Vagina (tissue), 2 donors: ENCODE results near the gene POLR3C.

Experiments
- POLR2A ChIP-seq, 2 donors: fragments of 450-650 bp; IDR thresholded peaks; one replicate each; pipeline ENCODE4 v1.6.1; 2017; ENCODE audit warnings: antibody characterized with exemption in 2 of 2, mild to moderate bottlenecking in 2 of 2, moderate library complexity in 2 of 2
- POLR2AphosphoS5 ChIP-seq, 2 donors: sonication (generic); formaldehyde crosslinking; IDR thresholded peaks; one replicate each; pipeline ENCODE4 v1.9.0; 2017; ENCODE audit warnings: antibody characterized with exemption in 2 of 2, mild to moderate bottlenecking in 2 of 2, low read depth in 1 of 2; ENCODE audit not compliant: insufficient read depth in 1 of 2
- TF ChIP-seq, protein P1 (sequence below), 3 experiments: fragments of 450-650 bp in 2 of 3; fragments of 200-600 bp in 1 of 3; sonication (generic) in 1 of 3; IDR thresholded peaks; one replicate each; pipeline ENCODE4 v1.5.1; 2017 to 2019; ENCODE audit warnings: antibody characterized with exemption in 3 of 3, mild to moderate bottlenecking in 2 of 3, moderate library complexity in 2 of 3

DNA sequence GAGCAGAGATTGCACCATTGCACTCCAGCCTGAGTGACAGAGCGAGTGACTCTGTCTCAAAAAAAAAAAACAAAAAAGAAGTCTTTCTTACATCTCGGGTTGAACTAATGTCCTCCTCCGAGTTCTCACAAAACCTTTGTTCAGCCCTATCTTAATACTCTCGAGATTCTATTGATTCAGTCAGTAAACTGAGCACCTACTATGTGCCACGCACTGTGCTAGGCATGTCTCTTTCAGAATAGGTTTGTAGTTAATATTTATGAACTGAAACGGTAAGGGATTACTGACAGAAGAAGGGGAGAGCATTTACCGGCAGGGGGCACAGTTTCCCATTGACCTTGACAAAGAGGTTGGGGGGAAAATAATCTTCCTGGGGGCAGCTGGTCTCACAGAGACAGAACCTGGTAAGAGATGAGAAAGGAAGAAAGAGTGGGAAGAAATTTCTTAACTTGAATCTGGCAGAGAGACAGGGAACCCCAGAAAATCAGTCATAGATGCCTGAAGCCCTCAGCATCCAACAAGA lies 31.5 kb downstream of the POLR3C start:
- TF ChIP-seq, protein P1, sequence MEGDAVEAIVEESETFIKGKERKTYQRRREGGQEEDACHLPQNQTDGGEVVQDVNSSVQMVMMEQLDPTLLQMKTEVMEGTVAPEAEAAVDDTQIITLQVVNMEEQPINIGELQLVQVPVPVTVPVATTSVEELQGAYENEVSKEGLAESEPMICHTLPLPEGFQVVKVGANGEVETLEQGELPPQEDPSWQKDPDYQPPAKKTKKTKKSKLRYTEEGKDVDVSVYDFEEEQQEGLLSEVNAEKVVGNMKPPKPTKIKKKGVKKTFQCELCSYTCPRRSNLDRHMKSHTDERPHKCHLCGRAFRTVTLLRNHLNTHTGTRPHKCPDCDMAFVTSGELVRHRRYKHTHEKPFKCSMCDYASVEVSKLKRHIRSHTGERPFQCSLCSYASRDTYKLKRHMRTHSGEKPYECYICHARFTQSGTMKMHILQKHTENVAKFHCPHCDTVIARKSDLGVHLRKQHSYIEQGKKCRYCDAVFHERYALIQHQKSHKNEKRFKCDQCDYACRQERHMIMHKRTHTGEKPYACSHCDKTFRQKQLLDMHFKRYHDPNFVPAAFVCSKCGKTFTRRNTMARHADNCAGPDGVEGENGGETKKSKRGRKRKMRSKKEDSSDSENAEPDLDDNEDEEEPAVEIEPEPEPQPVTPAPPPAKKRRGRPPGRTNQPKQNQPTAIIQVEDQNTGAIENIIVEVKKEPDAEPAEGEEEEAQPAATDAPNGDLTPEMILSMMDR (IDR thresholded peaks at IDR 0.05) = no peak
- TF ChIP-seq POLR2A (IDR thresholded peaks at IDR 0.05) = no peak
- TF ChIP-seq POLR2AphosphoS5 (IDR thresholded peaks at IDR 0.05; ENCODE audit: insufficient read depth in 1 of 2, low read depth in 1 of 2) = no peak
